SIG-M5 treated with dmso at 0.1 percent for 504 hours (cell line): ENCODE results near the gene CXCL16.
"Not testable (repeated sequence)": the region's sequence is repeated elsewhere in the genome, so short reads cannot be mapped to it uniquely, and the experiment has no call there.

Source experiments
- DNase-seq: peaks from one replicate; lab custom pipeline; 2025; ENCODE audit not compliant: unreplicated experiment; lab: John Stamatoyannopoulos, UW

CXCL16 gene

GRCh38 chr17:4722678-4723240 lies 17.0 kb downstream of the CXCL16 start:
- DNase-seq, result no peak

- DNase-seq, result no peak
Observed at GRCh38 chr17:4721203-4722135, 18.3 kb downstream of the CXCL16 start.

GRCh38 chr17:4720787-4721186 lies 18.9 kb downstream of the CXCL16 start:
- DNase-seq, result no peak

- peak; percentile 23 for DNase-seq
Observed at GRCh38 chr17:4719684-4720221, 20.0 kb downstream of the CXCL16 start.

- no peak for DNase-seq
Observed at GRCh38 chr17:4719146-4719545, 20.6 kb downstream of the CXCL16 start.

DNA sequence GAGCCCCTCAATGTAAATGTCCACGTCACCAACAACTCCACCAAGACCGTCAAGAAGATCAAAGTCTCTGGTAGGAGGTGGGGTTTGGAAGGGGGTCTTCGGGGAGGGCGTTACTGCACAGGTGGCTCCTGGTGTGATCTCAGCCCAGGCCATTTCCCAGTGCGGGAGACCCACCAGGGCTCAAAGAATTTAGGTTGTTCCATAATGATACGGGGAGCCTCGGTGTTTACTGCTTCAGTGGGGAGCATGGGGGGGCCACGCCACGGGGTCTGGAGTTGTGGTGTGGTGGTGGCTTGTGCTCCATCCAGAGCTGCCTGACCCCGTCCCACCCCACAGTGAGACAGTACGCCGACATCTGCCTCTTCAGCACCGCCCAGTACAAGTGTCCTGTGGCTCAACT lies 21.5 kb downstream of the CXCL16 start:
- no peak for DNase-seq

DNA sequence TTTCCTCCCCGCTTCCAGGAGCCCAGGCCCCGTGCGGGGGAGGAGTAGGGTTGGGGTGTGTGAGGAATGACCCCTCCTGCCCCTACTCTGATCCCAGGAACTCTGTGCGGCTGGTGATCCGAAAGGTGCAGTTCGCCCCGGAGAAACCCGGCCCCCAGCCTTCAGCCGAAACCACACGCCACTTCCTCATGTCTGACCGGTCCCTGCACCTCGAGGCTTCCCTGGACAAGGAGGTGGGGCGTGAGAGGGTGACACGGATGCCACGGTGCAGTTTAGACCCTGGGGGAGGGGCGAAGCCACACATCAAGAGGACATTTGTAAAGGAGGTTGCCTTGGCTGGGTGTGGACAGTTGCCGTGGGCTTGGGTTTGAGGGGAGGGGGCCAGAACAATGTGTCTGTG lies 21.9 kb downstream of the CXCL16 start:
- no peak for DNase-seq

DNA sequence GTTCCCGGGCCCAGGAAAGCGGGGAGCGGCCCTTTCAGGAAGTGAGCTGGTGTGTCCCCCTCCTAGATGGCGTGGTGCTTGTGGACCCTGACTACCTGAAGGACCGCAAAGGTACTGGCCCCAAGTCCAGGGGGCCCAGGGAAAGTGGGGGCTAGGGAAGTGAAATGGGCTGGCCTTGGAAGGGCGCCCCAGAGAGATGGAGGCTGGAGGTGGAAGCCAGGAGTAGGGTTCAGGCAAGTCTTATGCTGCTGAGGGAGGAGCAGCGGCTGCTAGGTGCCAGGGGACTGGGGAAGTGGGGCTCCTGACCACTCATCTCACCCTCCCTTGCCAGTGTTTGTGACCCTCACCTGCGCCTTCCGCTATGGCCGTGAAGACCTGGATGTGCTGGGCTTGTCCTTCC lies 23.6 kb downstream of the CXCL16 start:
- DNase-seq, result no peak

- DNase-seq, result no peak
Observed at GRCh38 chr17:4715063-4715744, 24.5 kb downstream of the CXCL16 start.

GRCh38 chr17:4714340-4715062 lies 25.2 kb downstream of the CXCL16 start:
- DNase-seq, result not testable (repeated sequence)

DNA sequence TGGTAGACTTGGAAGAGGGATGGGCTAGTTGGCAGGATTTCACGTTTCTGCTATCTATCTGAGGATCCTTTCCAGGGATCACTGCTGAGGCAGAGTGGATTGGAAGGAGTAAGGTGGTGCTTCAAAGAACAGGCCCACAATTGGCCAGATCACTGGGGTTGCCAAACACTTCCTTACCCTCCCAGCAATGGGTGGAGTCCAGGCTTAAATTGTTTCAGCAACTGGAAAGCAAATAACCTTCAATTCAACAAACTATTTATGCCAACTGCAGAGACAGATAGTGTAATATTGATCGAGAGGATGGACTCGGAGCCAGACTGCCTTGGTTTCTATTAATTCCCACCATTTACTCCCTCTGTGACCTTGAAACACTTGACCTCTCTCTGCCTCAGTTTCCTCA lies 27.2 kb downstream of the CXCL16 start:
- no peak for DNase-seq

DNA sequence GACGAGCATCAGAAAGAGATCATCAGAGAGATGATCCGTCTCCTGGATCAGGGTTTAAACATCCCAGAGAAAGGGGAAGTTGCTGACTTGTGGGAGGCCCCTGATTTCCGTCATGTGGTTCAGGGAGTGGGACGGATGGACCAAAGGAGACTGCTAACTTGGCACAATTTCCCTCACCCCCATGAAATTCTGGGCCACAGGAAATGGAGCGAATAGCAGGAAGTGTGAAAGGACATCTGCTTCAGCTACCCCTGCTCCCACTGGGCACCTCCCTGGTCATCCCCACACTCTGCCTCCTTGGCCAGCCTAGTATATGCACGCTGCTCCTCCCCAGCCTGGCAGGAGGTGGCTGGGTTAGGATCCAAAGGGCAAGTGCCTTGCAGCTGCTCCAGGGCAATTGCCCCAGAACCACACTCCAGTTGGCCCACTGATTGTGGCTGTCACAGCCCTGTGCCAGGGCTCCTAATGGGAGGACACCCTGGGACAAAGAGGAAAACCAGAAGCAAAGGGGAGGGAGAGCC lies 28.0 kb downstream of the CXCL16 start:
- peak; percentile 88 for DNase-seq

GRCh38 chr17:4710693-4711634 lies 28.8 kb downstream of the CXCL16 start:
- DNase-seq, result peak; percentile 88

- peak; percentile 96 for DNase-seq
Observed at GRCh38 chr17:4709794-4710692, 29.7 kb downstream of the CXCL16 start, which contains the start of gene ARRB2. TSS of gene ARRB2 (plus strand) at chr17:4710632. CDS start at chr17:4710722, 90 bp downstream.

DNA sequence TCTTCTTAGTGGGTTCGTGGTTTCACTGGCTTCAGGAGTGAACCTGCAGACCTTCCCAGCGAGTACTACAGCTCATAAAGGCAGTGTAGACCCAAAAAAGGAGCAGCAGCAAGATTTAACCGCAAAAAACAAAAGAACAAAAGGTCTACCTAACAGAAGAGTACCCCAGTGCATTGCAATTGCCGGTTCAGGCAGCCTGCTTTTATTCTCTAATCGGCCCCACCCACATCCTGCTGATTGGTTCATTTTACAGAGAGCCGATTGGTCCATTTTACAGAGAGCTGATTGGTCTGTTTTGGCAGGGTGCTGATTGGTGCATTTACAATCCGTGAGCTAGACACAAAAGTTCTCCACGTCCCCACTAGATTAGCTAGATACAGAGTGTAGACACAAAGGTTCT lies 31.3 kb downstream of the CXCL16 start:
- no peak for DNase-seq

DNA sequence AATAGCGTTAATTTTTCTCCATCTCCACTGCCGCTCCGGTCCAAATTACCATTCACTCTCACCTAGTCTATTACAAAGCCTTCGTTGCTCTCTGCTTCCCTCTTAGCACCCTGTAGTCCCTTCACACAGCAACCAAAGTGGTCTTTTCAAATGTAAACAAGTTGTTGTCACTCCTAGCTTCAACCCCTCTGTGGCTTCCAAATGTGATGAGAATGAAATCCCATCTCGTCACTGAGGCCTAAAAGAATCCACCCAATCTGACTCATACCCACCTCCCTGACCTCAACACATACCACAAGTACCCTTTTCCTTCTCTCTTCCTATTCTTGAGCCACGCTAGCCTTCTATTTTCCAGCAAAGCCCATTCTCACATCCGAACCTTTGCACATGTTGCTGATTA lies 33.6 kb downstream of the CXCL16 start:
- DNase-seq, result no peak

DNA sequence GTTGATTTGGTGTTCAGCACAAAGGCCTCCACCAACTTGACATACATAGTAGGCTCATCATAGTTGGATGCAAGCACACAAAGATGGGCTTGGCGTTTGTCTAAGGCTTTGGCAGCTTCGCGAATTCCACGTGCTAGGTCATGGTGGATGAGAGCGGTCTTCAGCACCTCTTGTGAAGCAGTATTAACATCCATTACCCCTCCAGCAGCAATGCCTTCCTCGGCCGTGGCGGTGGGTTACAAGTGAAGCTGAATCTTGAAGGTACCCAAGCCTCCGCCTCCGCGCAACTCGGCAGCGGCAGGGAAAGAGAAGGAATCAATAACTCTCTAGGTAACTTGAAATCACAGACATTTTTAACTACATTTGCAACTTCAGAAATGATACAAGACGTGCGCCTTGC lies 34.7 kb downstream of the CXCL16 start:
- DNase-seq, result no peak

DNA sequence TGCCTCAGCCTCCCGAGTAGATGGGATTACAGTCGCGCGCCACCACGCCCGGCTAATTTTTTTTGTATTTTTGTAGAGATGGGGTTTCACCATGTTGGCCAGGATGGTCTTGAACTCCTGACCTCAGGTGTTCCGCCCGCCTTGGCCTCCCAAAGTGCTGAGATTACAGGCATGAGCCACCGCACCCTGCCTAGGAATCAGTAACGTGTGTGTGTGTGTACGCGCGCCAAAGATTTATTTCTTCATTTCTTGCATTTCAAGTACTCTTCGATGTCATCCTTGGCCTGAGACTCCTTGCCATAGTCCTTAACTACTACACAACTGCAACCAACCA lies 35.2 kb downstream of the CXCL16 start:
- DNase-seq, result not testable (repeated sequence)

DNA sequence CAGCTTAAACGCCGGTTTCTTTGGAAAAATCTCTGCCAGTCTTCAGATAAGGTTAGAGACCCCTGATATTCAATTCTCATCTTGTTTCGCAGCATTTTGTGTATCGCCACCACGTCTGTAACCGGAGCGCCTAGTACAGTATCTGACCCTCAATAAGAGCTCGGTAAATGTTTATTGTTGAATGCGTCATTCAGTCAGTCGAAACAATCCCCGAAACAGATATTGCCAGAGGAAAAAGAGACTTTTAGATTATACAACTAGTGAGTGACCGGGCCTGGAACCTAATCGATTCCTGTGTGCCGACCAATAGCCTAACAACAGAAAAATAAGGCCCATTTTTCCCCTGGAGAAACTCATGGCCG lies 36.4 kb downstream of the CXCL16 start:
- DNase-seq, result no peak
